Loucy (cell line): ENCODE measurements around the gene ESR2.

Source experiments
- CTCF ChIP-seq: fragments of 200-600 bp; sonication (generic); conservative IDR thresholded peaks from 2 replicates; pipeline ENCODE4 v1.5.1; 2014; ENCODE audit warnings: mild to moderate bottlenecking, antibody characterized with exemption, low read length
- EZH2phosphoT487 ChIP-seq: fragments of 200-600 bp; IDR thresholded peaks from 2 replicates; pipeline ENCODE4 v1.6.1; 2018; ENCODE audit warnings: antibody characterized with exemption, mild to moderate bottlenecking, moderate library complexity, borderline replicate concordance

GRCh38 chr14:64109819-64110554, 184.2 kb downstream of the ESR2 start:
- TF ChIP-seq CTCF (no peak), EZH2phosphoT487 (no peak)
